NCI-H2196 (cell line): Measurements from ENCODE around the gene CDC42BPB.

Experiments used
- DNase-seq: peaks from one replicate; lab custom pipeline; 2025; ENCODE audit not compliant: unreplicated experiment; lab: John Stamatoyannopoulos, UW

CDC42BPB gene

GRCh38 chr14:102971314-102971713, 86.0 kb downstream of the CDC42BPB start:
- DNase-seq, result no peak

GRCh38 chr14:102970496-102970895, 86.9 kb downstream of the CDC42BPB start:
- DNase-seq, result no peak

GRCh38 chr14:102969901-102970300, 87.4 kb downstream of the CDC42BPB start:
- no peak for DNase-seq

- no peak for DNase-seq
Observed at GRCh38 chr14:102969060-102969791, 88.1 kb downstream of the CDC42BPB start.

GRCh38 chr14:102968306-102968705, 89.0 kb downstream of the CDC42BPB start:
- no peak for DNase-seq

GRCh38 chr14:102967506-102967795, 89.9 kb downstream of the CDC42BPB start:
- DNase-seq, result no peak

- DNase-seq, result no peak
Observed at GRCh38 chr14:102966681-102967505, 90.5 kb downstream of the CDC42BPB start.

GRCh38 chr14:102965971-102966655, 91.2 kb downstream of the CDC42BPB start:
- no peak for DNase-seq

GRCh38 chr14:102965282-102965681, 92.1 kb downstream of the CDC42BPB start:
- DNase-seq, result no peak

GRCh38 chr14:102964152-102964730, 93.1 kb downstream of the CDC42BPB start:
- DNase-seq, result no peak

- no peak for DNase-seq
Observed at GRCh38 chr14:102962111-102962627, 95.2 kb downstream of the CDC42BPB start.

- no peak for DNase-seq
Observed at GRCh38 chr14:102958461-102958860, 98.9 kb downstream of the CDC42BPB start.

GRCh38 chr14:102957222-102957621, 100.1 kb downstream of the CDC42BPB start:
- DNase-seq, result no peak

GRCh38 chr14:102955636-102956408, 101.5 kb downstream of the CDC42BPB start:
- DNase-seq, result no peak

- DNase-seq, result no peak
Observed at GRCh38 chr14:102954081-102954789, 103.1 kb downstream of the CDC42BPB start.

GRCh38 chr14:102953100-102953499, 104.2 kb downstream of the CDC42BPB start:
- DNase-seq, result no peak

GRCh38 chr14:102952276-102952675, 105.1 kb downstream of the CDC42BPB start:
- DNase-seq, result no peak

- DNase-seq, result no peak
Observed at GRCh38 chr14:102951799-102952198, 105.5 kb downstream of the CDC42BPB start.

GRCh38 chr14:102951034-102951433, 106.3 kb downstream of the CDC42BPB start:
- no peak for DNase-seq
